Kidney (tissue), 14 donors: ENCODE data around the gene CRB2. TPM values are rescaled to one million over a fixed set of nuclear protein-coding genes. Genes with fewer than 3 reads are reported as not detected.

Experiments
- DNase-seq, 5 donors: peaks; one replicate each; pipeline ENCODE4 v3.0.0-alpha.2; 2013 to 2020
- FAIRE-seq: peaks from 2 replicates; lab custom pipeline; 2012; peaks lifted over from hg19 to GRCh38; lab: Jason Lieb, UNC
- H3K27ac ChIP-seq, 2 donors: one replicate each; pipeline ENCODE4 v1.7.0; 2013; ENCODE audit warnings: low read depth in 2 of 2, low read length in 2 of 2, inconsistent platforms in 1 of 2
- H3K27me3 ChIP-seq: one replicate; pipeline ENCODE4 v1.7.1; 2013; ENCODE audit warnings: low read length, inconsistent platforms; ENCODE audit not compliant: control insufficient read depth, insufficient read depth
- H3K36me3 ChIP-seq, 3 donors: one replicate each; pipeline versions ENCODE4 v1.7.0 to v1.7.1; 2013; ENCODE audit warnings: low read length in 3 of 3, control low read depth in 1 of 3, inconsistent platforms in 1 of 3; ENCODE audit not compliant: insufficient read depth in 3 of 3, control insufficient read depth in 2 of 3
- H3K4me1 ChIP-seq, 3 donors: one replicate each; pipeline versions ENCODE4 v1.7.0 to v1.7.1; 2013; ENCODE audit warnings: low read length in 3 of 3, inconsistent platforms in 1 of 3, low read depth in 1 of 3; ENCODE audit not compliant: control insufficient read depth in 2 of 3, insufficient read depth in 2 of 3
- H3K4me3 ChIP-seq, 3 donors: one replicate each; pipeline versions ENCODE4 v1.7.0 to v1.8.1; 2013; ENCODE audit warnings: low read length in 3 of 3, control low read depth in 1 of 3, inconsistent platforms in 1 of 3
- H3K9ac ChIP-seq, 3 donors: one replicate each; pipeline versions ENCODE4 v1.7.0 to v1.7.1; 2013; ENCODE audit warnings: low read length in 3 of 3, control low read depth in 1 of 3, inconsistent platforms in 1 of 3
- H3K9me3 ChIP-seq, 3 donors: one replicate each; pipeline versions ENCODE4 v1.7.0 to v1.7.1; 2013; ENCODE audit warnings: low read length in 3 of 3, control low read depth in 1 of 3, inconsistent platforms in 1 of 3; ENCODE audit not compliant: control insufficient read depth in 2 of 3, insufficient read depth in 1 of 3
- CTCF ChIP-seq: IDR thresholded peaks from 3 replicates; pipeline ENCODE4 v1.5.1; 2012; ENCODE audit warnings: mild to moderate bottlenecking, moderate library complexity, borderline replicate concordance; ENCODE audit not compliant: insufficient read depth; ENCODE audit errors: extremely low read depth
- intact Hi-C: fragments of 100-400 bp; cut with DNase I; formaldehyde crosslinking; loops from one replicate; pipeline ENCODE4 v1.11.1; 2022
- polyA plus RNA-seq: library from polyadenylated mRNA; stranded (reverse); fragments of 350-450 nt; fragmentation: Illumina TruSeq; extraction: RNeasy Lipid Tissue Mini Kit (QIAGEN cat#74804); gene quantifications from one replicate; pipeline ENCODE4 v1.2.3, GENCODE V29; 2014; ENCODE audit warnings: low read depth, low replicate concordance; ENCODE audit not compliant: insufficient read depth
- total RNA-seq: library from RNA; stranded (reverse); fragmentation: NEBNext Ultra II Directional; extraction: Animal tissue kit (Norgen Biotek cat#: 25700); gene quantifications from one replicate; pipeline ENCODE4 v1.2.1, GENCODE V29; 2021
- donor health status: control.
- donor health status: control.
- donor health status: control.
- donor health status: control.
- donor health status: control.
- donor health status: DM: yes; HTN: yes; CAD: no.
- donor health status: Normal renal cell carcinoma (clear cell type).

Gene CRB2
- total and polyA plus RNA-seq, 2 donors from 2014 or later = 0.88 to 8.4 TPM

GRCh38 chr9:123406016-123406415, 50.0 kb downstream of the CRB2 start:
- no peak for DNase-seq
- no peak overlapping the region for H3K4me3 ChIP-seq

GRCh38 chr9:123406691-123407216, 50.8 kb downstream of the CRB2 start:
- Histone ChIP-seq H3K27ac (no peak overlapping the region), H3K27me3 (no peaks in the 10 kb centered on the region), H3K36me3 (peaks cover 0 to 3% (median 0%) of the 10 kb centered on the region in 3 donors), H3K4me1 (no peaks in the 10 kb centered on the region), H3K4me3 (no peak overlapping the region), H3K9me3 (no peaks in the 10 kb centered on the region), H3K9ac (no peak overlapping the region)
- TF ChIP-seq CTCF = no peak
- DNase-seq (peak in 2 of 5 donors; percentile 35 to 52), FAIRE-seq (no peak)
- intact Hi-C loops = no loop called here

More at GRCh38 chr9:123406016-123406415, 50.0 kb downstream of the CRB2 start:
- no peak overlapping the region for H3K9ac ChIP-seq
- FAIRE-seq = no peak
- H3K27me3 ChIP-seq = no peaks in the 10 kb centered on the region
- no peak overlapping the region for H3K27ac ChIP-seq
- intact Hi-C loops = no loop called here
- no peaks in the 10 kb centered on the region for H3K4me1 ChIP-seq
- H3K36me3 ChIP-seq = peaks cover 0 to 3% (median 0%) of the 10 kb centered on the region in 3 donors
- no peaks in the 10 kb centered on the region for H3K9me3 ChIP-seq
- TF ChIP-seq CTCF = no peak

GRCh38 chr9:123407217-123407851, 51.3 kb downstream of the CRB2 start:
- TF ChIP-seq CTCF = no peak
- H3K36me3 ChIP-seq = peaks cover 0 to 3% (median 0%) of the 10 kb centered on the region in 3 donors
- H3K27me3 ChIP-seq = no peaks in the 10 kb centered on the region
- H3K4me1 ChIP-seq = no peaks in the 10 kb centered on the region
- peak in 2 of 5 donors; percentile 22 to 66 for DNase-seq
- H3K9ac ChIP-seq = no peak overlapping the region
- H3K27ac ChIP-seq = no peak overlapping the region
- intact Hi-C loops = no loop called here
- H3K9me3 ChIP-seq = no peaks in the 10 kb centered on the region
- FAIRE-seq = no peak
- H3K4me3 ChIP-seq = no peak overlapping the region
